A549 treated with DMSO at 1 μM for 4 hours (cell line): ENCODE data around the gene CRYBA2. TPM values are rescaled to one million over a fixed set of nuclear protein-coding genes. Genes with fewer than 3 reads are reported as not detected.

Experiments used
- total RNA-seq: library from RNA; stranded (reverse); fragments of 200-300 nt; extraction: Qiagen RNA extraction; gene quantifications from 5 replicates; pipeline ENCODE4 v1.2.3, GENCODE V29; 2022; ENCODE audit warnings: low read depth

The CRYBA2 gene
- total RNA-seq: 0.18 TPM in 1 of 5 replicates, not detected in the others

GRCh38 chr2:218993345-218994315 lies at the start of gene CRYBA2:
Gene CRYBA2 (minus strand): TSS chr2:218993422. CDS start chr2:218993176, 246 bp downstream.

GRCh38 chr2:219041252-219041651 lies 48.0 kb upstream of the CRYBA2 start, which contains the start of gene CFAP65:
Gene CFAP65 (minus strand): TSS chr2:219041516. CDS start chr2:219039048, 2,468 bp downstream.

GRCh38 chr2:218985021-218985324 lies 8.2 kb downstream of the CRYBA2 start, which contains the start of gene FEV:
Gene FEV (minus strand): TSS chr2:218985184. CDS start chr2:218985075, 109 bp downstream.

GRCh38 chr2:218959141-218959731 lies 34.0 kb downstream of the CRYBA2 start, which contains the start of gene CDK5R2:
Gene CDK5R2 (plus strand): TSS chr2:218959666. CDS start chr2:218959821, 155 bp downstream.

Other genes starting within 250 kb of the CRYBA2 start
- gene CYP27A1, start 211.3 kb downstream of the CRYBA2 start, total RNA-seq: 0.03 to 0.34 TPM (median 0.19 TPM) in 4 of 5 replicates, not detected in the other
- not detected in 5 replicates for gene PRKAG3, start 161.6 kb downstream of the CRYBA2 start, total RNA-seq
- gene WNT6, start 133.6 kb downstream of the CRYBA2 start, total RNA-seq: 0.05 to 0.15 TPM (median 0.10 TPM) in 4 of 5 replicates, not detected in the other
- gene WNT10A, start 112.6 kb downstream of the CRYBA2 start, total RNA-seq: 0.11 TPM in 1 of 5 replicates, not detected in the others
- gene CDK5R2, start 33.8 kb downstream of the CRYBA2 start, total RNA-seq: 1.2 to 2.5 TPM (median 1.9 TPM) in 5 replicates
- not detected in 5 replicates for gene FEV, start 8.2 kb downstream of the CRYBA2 start, total RNA-seq
- 0.09 to 0.19 TPM (median 0.15 TPM) in 5 replicates for gene CFAP65, start 48.1 kb upstream of the CRYBA2 start, total RNA-seq
- 0.14 to 0.20 TPM (median 0.15 TPM) in 5 replicates for gene IHH, start 67.5 kb upstream of the CRYBA2 start, total RNA-seq
- 15.0 to 17.4 TPM (median 16.3 TPM) in 5 replicates for gene NHEJ1, start 167.4 kb upstream of the CRYBA2 start, total RNA-seq
- 0.57 to 1.4 TPM (median 0.70 TPM) in 5 replicates for gene SLC23A3, start 176.6 kb upstream of the CRYBA2 start, total RNA-seq
- gene CNPPD1, start 183.5 kb upstream of the CRYBA2 start, total RNA-seq: 40.6 to 45.1 TPM (median 43.6 TPM) in 5 replicates
- gene RETREG2, start 184.9 kb upstream of the CRYBA2 start, total RNA-seq: 65.3 to 87.9 TPM (median 86.5 TPM) in 5 replicates
- 18.0 to 22.8 TPM (median 19.9 TPM) in 5 replicates for gene ZFAND2B, start 213.4 kb upstream of the CRYBA2 start, total RNA-seq
- 24.1 to 39.3 TPM (median 33.7 TPM) in 5 replicates for gene ABCB6, start 225.5 kb upstream of the CRYBA2 start, total RNA-seq
- 47.0 to 55.9 TPM (median 49.7 TPM) in 5 replicates for gene ATG9A, start 236.2 kb upstream of the CRYBA2 start, total RNA-seq
- gene ANKZF1, start 236.4 kb upstream of the CRYBA2 start, total RNA-seq: 16.2 to 23.2 TPM (median 20.9 TPM) in 5 replicates